ENCODE measurements around the gene PLCB1. TPM values are rescaled to one million over a fixed set of nuclear protein-coding genes. Genes with fewer than 3 reads are reported as not detected.

The PLCB1 gene
- total and polyA plus RNA-seq, 2 of the 4 experiments (the other 2 are of a cell fraction), result 5.6 to 16.1 TPM

GRCh38 chr20:8153281-8153908, 21.3 kb downstream of the PLCB1 start:
- Histone ChIP-seq H2BK20ac (ENCODE audit: low read depth, low read length) (no peak overlapping the region), H2AK9ac (replicated peaks; ENCODE audit: low read depth, low read length, poor library complexity) (no peak overlapping the region), H3K9me1 (ENCODE audit: insufficient read depth, low read length) (peaks cover 5% of the 10 kb centered on the region), H3K23ac (ENCODE audit: low read depth, low read length) (no peak overlapping the region), H4K91ac (ENCODE audit: insufficient read depth, low read depth, low read length) (no peak overlapping the region), H3K4ac (ENCODE audit: low read depth, low read length) (no peak overlapping the region), H3K36me3 (ENCODE audit: control insufficient read depth, insufficient read depth, low read length) (no peaks in the 10 kb centered on the region), H3K79me1 (ENCODE audit: low read depth in 1 of 2, low read length in 2 of 2) (peaks cover 0 to 9% of the 10 kb centered on the region in 2 experiments; a peak in 1 of 4 replicates), H3K14ac (replicated peaks; ENCODE audit: low read depth, low read length) (no peak overlapping the region), H3K4me3 (ENCODE audit: insufficient read depth, low read depth, low read length) (no peak overlapping the region), H3K9ac (ENCODE audit: low read depth, low read length) (no peak overlapping the region), H3K18ac (ENCODE audit: low read depth, low read length) (no peak overlapping the region), H3K4me2 (ENCODE audit: low read depth, low read length) (no peak overlapping the region), H3K4me1 (ENCODE audit: control insufficient read depth, insufficient read depth, low read length) (peaks cover 9% of the 10 kb centered on the region), H4K20me1 (ENCODE audit: insufficient read depth, low read length) (peaks cover 9% of the 10 kb centered on the region), H3K56ac (ENCODE audit: extremely low read depth, insufficient read depth, low read length) (no peak overlapping the region), H3K9me3 (ENCODE audit: control insufficient read depth, insufficient read depth, low read length) (no peaks in the 10 kb centered on the region), H2BK5ac (ENCODE audit: low read depth, low read length, poor library complexity, severe bottlenecking) (no peak overlapping the region), H2BK120ac (ENCODE audit: low read depth, low read length) (no peak overlapping the region), H4K8ac (ENCODE audit: low read depth in 2 of 2, low read length in 2 of 2) (no peak overlapping the region), H3K27me3 (ENCODE audit: control insufficient read depth, insufficient read depth, low read length) (no peaks in the 10 kb centered on the region), H2AK5ac (ENCODE audit: low read depth, low read length) (no peak overlapping the region), H2BK15ac (ENCODE audit: low read depth, low read length) (no peak overlapping the region), H3K27ac (ENCODE audit: insufficient read depth, low read length) (no peak overlapping the region), H4K5ac (ENCODE audit: low read depth, low read length) (no peak overlapping the region), H2AFZ (replicated peaks; ENCODE audit: low read length, poor library complexity) (no peak overlapping the region)
- CTCF ChIA-PET, result no interaction called here
- dilution Hi-C loops (cut with HindIII; ENCODE audit: low sequenced_read_pairs, unreplicated experiment) (no loop called here), in situ Hi-C loops (cut with MboI; ENCODE audit: low sequenced_read_pairs) (no loop called here), intact Hi-C loops (cut with micrococcal nuclease) (no loop called here)
- BruUV-seq (replicated peaks), result no TSS peak
- POLR2A ChIA-PET (ENCODE audit: unreplicated experiment), result no interaction called here
- TF ChIP-seq CTCF (conservative IDR thresholded peaks at IDR 0.05; ENCODE audit: low read depth, low read length), result no peak
- no peak for TF ChIP-seq POLR2A (IDR thresholded peaks at IDR 0.05; ENCODE audit: low read depth, low read length)
- no peak for TF ChIP-seq MXI1 (IDR thresholded peaks at IDR 0.05; ENCODE audit: borderline replicate concordance, low read depth, low read length)
- no peak for TF ChIP-seq SMC3 (IDR thresholded peaks at IDR 0.05; ENCODE audit: low read depth, low read length)
- TF ChIP-seq NFE2L2 (IDR thresholded peaks at IDR 0.05; ENCODE audit: low read depth, low read length), result no peak
- TF ChIP-seq RFX5 (IDR thresholded peaks at IDR 0.05; ENCODE audit: low read depth, low read length), result no peak
- TF ChIP-seq, protein P1, sequence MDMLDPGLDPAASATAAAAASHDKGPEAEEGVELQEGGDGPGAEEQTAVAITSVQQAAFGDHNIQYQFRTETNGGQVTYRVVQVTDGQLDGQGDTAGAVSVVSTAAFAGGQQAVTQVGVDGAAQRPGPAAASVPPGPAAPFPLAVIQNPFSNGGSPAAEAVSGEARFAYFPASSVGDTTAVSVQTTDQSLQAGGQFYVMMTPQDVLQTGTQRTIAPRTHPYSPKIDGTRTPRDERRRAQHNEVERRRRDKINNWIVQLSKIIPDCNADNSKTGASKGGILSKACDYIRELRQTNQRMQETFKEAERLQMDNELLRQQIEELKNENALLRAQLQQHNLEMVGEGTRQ (IDR thresholded peaks at IDR 0.05; ENCODE audit: low read depth, low read length), result no peak
- TF ChIP-seq CHD1 (IDR thresholded peaks at IDR 0.05; ENCODE audit: low read depth, low read length), result no peak
- TF ChIP-seq MAZ (IDR thresholded peaks at IDR 0.05; ENCODE audit: borderline replicate concordance, low read depth, low read length), result no peak
- no peak for TF ChIP-seq MAFK (IDR thresholded peaks at IDR 0.05; ENCODE audit: low read depth, low read length)
- TF ChIP-seq BHLHE40 (IDR thresholded peaks at IDR 0.05; ENCODE audit: low read depth, low read length), result no peak
- no CpG with 5 or more reads among the region's 3 CpGs for WGBS, 2 experiments (ENCODE audit: extremely low coverage in 2 of 2, insufficient read length in 1 of 2)
- no peak for ATAC-seq (ENCODE audit: low read depth)
- peak; percentile 27 for DNase-seq
